Omental fat pad (tissue), 4 donors: ENCODE results near the gene KRT27. TPM values are rescaled to one million over a fixed set of nuclear protein-coding genes. Genes with fewer than 3 reads are reported as not detected.

Experiments used
- ATAC-seq: fragments of 150-250 bp; one replicate; pipeline ENCODE4 v1.9.1; 2016; ENCODE audit warnings: mild to moderate bottlenecking, moderate library complexity; ENCODE audit not compliant: low FRiP score
- DNase-seq: peaks from one replicate; pipeline ENCODE4 v3.0.0-alpha.2; 2019; ENCODE audit warnings: low spot score
- total RNA-seq, 4 donors: library from RNA; depleted of rRNA; stranded (reverse); fragments of >200 nt; gene quantifications; one replicate each; pipeline ENCODE4 v1.1.0, GENCODE V29; 2016
- TF ChIP-seq, protein P1 (sequence below), 3 donors: fragments of 450-650 bp; IDR thresholded peaks; one replicate each; pipeline ENCODE4 v1.5.1; 2016 to 2017; ENCODE audit warnings: antibody characterized with exemption in 3 of 3, mild to moderate bottlenecking in 3 of 3, moderate library complexity in 2 of 3

The KRT27 gene
- total RNA-seq, 4 donors from 2014 or later, result not detected

DNA sequence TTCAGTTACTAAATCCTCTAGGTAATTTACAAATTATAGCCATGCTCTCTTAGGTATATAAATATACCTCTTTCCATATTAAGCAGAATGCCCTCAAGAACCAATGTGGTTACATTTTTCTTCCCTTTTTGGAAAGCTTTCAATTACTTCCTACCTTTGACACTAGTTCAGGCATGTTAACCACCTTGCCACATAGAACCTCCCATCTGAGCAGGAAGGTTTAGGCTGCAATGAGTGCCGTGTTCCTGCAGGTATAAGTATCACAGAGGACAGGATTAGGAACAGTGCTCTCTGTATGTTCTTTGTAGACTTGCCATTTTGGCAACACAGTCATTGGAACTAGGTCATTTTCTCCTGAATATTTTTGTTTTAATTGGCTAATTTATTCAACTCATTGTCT is 47.3 kb downstream of the KRT27 start:
- no peak for DNase-seq
- ATAC-seq, result no peak
- TF ChIP-seq, protein P1, sequence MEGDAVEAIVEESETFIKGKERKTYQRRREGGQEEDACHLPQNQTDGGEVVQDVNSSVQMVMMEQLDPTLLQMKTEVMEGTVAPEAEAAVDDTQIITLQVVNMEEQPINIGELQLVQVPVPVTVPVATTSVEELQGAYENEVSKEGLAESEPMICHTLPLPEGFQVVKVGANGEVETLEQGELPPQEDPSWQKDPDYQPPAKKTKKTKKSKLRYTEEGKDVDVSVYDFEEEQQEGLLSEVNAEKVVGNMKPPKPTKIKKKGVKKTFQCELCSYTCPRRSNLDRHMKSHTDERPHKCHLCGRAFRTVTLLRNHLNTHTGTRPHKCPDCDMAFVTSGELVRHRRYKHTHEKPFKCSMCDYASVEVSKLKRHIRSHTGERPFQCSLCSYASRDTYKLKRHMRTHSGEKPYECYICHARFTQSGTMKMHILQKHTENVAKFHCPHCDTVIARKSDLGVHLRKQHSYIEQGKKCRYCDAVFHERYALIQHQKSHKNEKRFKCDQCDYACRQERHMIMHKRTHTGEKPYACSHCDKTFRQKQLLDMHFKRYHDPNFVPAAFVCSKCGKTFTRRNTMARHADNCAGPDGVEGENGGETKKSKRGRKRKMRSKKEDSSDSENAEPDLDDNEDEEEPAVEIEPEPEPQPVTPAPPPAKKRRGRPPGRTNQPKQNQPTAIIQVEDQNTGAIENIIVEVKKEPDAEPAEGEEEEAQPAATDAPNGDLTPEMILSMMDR (IDR thresholded peaks at IDR 0.05), result no peak

DNA sequence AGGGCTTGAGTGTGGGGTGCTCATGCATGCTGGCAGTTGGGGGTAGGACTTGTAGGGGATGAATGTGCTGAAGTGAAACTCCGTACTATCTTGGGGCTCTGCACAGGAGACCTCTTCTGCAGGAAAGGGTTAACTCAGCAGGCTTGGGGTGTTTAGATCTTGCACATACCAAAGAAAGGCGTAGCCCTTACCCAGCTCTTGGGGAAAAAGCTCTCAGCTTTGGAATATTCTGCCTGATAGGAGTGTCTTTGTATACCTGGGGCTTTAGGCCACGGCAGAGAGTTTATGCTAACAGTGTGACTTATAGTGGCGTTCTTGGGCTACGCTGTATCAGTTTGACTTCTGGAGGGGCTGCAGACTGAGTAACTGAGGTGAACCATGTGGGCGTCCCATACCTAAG is 48.3 kb downstream of the KRT27 start:
- TF ChIP-seq, protein P1 (IDR thresholded peaks at IDR 0.05), result no peak
- ATAC-seq (no peak), DNase-seq (no peak)

DNA sequence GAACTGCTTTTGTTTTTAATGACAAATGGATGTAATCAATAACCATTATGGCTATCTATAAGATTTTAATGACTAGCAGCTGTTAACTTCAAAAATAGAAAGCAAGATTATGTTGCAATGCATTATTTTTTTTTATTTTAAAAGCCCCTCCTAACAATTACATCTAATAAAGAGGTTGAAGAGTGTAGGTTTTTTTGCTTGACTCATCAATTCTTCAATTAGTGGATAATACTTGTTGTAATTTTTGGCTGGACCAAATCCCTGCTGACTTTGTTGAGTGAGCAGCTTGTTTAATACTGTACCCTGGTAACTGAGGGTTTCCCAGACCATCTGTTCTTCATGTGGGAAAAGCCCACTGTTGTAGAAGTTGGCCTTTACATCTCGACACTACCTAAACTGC is 51.4 kb downstream of the KRT27 start:
- no peak for ATAC-seq
- DNase-seq, result no peak
- TF ChIP-seq, protein P1 (IDR thresholded peaks at IDR 0.05), result no peak

DNA sequence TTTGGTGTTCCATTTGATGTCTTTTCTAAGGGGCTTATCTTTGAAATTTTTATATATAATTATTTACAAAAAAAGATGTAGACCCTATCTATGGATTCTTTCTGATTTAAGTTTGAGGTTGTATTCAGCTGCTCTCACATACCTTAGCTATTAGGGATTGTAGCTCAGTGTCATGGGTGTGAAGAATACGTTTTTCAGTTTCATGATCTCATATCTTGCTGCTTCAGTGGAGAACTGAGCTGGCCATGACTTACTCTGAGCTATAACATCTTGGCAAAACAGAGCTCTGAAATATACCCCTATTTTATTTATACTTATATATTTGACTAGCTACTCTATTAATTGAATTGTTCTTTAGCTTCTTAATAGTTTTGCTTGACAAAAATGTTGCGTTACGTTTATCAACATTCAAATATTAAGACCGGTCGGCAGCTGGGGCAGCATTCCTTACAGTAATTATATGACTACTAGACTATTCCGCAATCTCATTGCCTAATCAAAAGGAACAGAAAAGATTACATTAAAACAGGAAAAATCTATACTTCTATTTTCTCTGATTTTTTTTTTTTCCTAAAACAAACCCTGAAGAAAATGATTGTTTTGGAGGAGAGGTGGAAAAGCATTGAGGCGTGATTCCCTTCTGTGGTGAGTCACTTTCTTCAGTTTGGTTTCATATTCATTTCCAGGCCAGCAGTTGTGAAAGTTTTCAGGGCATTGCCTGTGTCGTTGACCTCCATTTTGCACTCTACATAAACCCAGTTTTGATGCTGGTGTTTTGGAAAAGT is 54.7 kb downstream of the KRT27 start:
- ATAC-seq (no peak), DNase-seq (no peak)
- TF ChIP-seq, protein P1 (IDR thresholded peaks at IDR 0.05), result no peak

DNA sequence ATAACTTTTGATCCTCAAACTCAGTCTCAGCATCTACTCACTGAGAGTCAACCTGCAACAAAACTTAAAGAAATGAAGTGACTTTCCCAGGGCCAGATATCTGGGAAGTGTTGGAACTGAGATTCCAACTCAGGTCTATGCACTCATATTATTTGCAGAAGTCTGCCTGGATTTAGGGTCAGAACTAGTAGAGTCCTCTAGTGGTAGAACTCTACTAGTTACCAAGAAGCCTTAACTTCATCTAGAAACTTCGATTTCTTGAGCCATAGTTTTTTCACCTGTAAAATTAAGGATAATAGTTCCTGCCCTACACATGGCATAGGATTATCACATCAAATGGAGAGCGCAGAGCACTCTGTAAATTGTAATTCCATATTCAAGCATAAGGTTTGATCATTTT is 55.4 kb downstream of the KRT27 start:
- TF ChIP-seq, protein P1 (IDR thresholded peaks at IDR 0.05), result no peak
- ATAC-seq (no peak), DNase-seq (no peak)

Other genes with a start within 250 kb of the KRT27 start
- gene CCR7, start 217.1 kb downstream of the KRT27 start, total RNA-seq, result 1 to 10 TPM in 1 of 4 donors, under 1 TPM in 1, not detected in 2; 0.37 to 1.9 TPM
- 10 to 100 TPM; 66.5 to 88.3 (median 76.0) TPM for gene SMARCE1, start 134.7 kb downstream of the KRT27 start, total RNA-seq
- 10 to 100 TPM in 1 of 4 donors, 1 to 10 TPM in 2, not detected in 1; 2.0 to 11.5 (median 3.5) TPM for gene KRT222, start 117.4 kb downstream of the KRT27 start, total RNA-seq
- gene KRT24, start 78.8 kb downstream of the KRT27 start, total RNA-seq, result not detected
- not detected for gene KRT25, start 27.2 kb downstream of the KRT27 start, total RNA-seq
- not detected for gene KRT26, start 10.3 kb downstream of the KRT27 start, total RNA-seq
- gene KRT28, start 17.4 kb upstream of the KRT27 start, total RNA-seq, result not detected
- 10 to 100 TPM in 2 of 4 donors, 1 to 10 TPM in 2; 4.4 to 17.5 (median 10.8) TPM for gene KRT10, start 40.1 kb upstream of the KRT27 start, total RNA-seq
- gene KRT12, start 84.7 kb upstream of the KRT27 start, total RNA-seq, result not detected
- not detected for gene KRT20, start 102.7 kb upstream of the KRT27 start, total RNA-seq
- gene KRT23, start 155.1 kb upstream of the KRT27 start, total RNA-seq, result 1 to 10 TPM in 1 of 4 donors, not detected in 3; 4.3 TPM
- gene KRT39, start 184.4 kb upstream of the KRT27 start, total RNA-seq, result not detected
- not detected for gene KRT40, start 201.8 kb upstream of the KRT27 start, total RNA-seq
- gene KRTAP3-3, start 211.6 kb upstream of the KRT27 start, total RNA-seq, result not detected
- not detected for gene KRTAP3-2, start 217.4 kb upstream of the KRT27 start, total RNA-seq
- not detected for gene KRTAP3-1, start 226.6 kb upstream of the KRT27 start, total RNA-seq
- not detected for gene KRTAP1-5, start 244.7 kb upstream of the KRT27 start, total RNA-seq
- not detected for gene KRTAP1-4, start 247.6 kb upstream of the KRT27 start, total RNA-seq